VCaP (cell line): ENCODE results near the gene HSPA12A.

Experiments used
- H3K27ac ChIP-seq: fragments of 450-650 bp; 2 replicates; pipeline ENCODE4 v1.5.1; 2017
- CTCF ChIP-seq: fragments of 450-650 bp; conservative IDR thresholded peaks from 2 replicates; pipeline ENCODE4 v1.5.1; 2017; ENCODE audit warnings: mild to moderate bottlenecking, moderate library complexity

HSPA12A gene

GRCh38 chr10:116748041-116748440 lies 5.7 kb upstream of the HSPA12A start:
- no peak overlapping the region for H3K27ac ChIP-seq
- TF ChIP-seq CTCF, result no peak

DNA sequence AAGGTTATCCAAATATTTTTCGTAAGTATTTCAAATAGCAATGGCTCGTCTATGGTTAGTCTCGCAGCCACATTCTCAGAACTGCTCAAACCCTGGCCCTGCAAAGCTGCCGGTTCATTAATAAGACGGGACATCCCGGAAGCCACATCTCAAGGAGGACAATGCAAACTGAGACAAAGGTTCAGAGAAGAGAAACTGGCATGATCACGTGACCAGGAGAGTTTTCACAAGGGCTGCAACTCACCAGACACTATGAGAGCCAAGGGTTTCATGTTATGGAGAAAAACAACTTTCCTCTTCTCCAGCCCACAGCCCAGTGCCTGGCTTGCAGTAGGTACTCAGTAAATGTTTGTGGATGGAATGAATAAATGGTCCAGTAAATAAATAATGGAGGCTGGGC lies 5.0 kb upstream of the HSPA12A start:
- no peak for TF ChIP-seq CTCF
- H3K27ac ChIP-seq, result no peak overlapping the region

DNA sequence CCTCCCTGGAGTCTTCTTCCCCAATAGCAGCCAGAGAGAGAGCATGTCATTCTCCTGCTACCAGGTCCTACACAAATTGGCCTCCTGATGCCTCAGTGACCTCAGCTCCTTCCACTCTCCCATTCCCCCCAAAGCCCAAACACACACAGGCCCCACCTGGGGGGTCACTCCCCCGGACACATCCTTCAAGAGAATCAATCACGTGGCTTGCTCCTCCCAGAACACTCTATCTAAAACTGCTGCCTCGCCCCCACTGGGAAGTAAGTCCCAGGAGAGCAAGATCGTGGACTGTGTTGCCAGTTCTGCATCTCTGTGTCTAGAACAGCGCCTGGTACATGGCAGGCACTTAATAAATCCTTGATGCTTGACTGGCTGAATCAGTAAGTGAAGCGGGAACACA lies 2.5 kb upstream of the HSPA12A start:
- no peak for TF ChIP-seq CTCF
- H3K27ac ChIP-seq, result no peak overlapping the region

DNA sequence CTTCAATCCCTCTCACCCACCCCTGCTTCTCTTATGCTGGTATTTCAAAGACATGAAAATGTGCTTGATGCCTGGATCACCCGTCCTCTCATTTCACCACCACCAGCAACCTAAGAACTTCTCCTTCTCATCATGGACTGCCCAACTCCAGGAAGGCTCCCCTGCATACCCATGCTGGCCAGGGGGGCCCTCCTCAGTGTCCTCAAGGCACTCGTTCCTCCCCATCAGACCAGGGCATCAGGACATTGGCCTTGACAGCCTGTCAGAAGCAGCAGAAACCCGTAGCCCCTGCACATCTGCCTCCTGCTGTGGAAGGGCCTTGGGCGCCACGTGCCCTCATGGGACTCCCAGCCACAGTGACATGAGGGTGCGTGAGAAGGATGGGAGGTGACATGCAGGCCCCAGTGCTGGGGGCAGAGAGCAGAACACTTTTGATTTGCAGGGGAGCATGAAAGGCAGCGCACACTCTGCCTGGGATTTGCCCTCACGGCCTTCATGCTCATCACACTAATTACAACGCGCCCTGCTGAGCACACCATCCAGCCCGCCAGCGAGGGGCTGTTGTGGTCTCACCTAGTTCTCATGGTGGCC lies 1.9 kb upstream of the HSPA12A start:
- no peak for TF ChIP-seq CTCF
- no peak overlapping the region for H3K27ac ChIP-seq

DNA sequence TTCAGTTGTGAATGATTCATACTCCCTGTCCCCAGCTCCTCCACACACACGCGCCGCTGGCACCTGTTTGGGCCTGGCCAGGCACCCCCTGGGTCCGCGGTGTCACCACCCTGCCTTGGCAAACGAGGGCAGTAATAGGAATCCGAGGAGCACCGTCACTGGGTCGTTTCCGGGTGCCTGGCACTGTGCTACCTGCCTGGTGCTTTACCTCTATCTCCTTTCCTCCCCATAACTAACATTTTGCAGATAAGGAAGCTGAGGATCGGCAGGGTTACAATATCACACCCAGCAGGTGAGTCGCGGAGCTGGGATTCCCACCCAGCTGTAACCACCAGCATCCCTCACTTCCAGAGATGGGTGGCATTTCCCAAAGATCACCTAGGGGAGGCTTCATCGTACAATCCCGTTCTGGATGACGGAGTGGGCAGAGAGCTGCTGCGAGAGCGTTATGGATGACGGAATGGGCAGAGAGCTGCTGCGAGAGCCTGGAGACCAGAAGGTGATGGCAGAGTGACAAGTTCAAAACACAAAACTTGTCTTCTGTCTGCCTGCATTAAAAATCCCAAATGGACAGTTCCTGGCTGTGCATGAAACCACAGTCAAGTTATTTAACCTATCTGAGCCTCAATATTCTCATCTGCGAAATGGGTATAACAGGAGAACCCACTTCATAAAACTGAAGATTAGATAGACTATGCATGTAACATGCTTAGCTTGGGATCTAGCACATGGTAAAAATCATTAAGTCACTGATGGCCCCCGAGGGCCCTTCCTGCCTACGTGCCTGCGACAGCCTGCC lies 1.1 kb upstream of the HSPA12A start:
- peak overlapping the region; percentile 51 for H3K27ac ChIP-seq
- no peak for TF ChIP-seq CTCF

DNA sequence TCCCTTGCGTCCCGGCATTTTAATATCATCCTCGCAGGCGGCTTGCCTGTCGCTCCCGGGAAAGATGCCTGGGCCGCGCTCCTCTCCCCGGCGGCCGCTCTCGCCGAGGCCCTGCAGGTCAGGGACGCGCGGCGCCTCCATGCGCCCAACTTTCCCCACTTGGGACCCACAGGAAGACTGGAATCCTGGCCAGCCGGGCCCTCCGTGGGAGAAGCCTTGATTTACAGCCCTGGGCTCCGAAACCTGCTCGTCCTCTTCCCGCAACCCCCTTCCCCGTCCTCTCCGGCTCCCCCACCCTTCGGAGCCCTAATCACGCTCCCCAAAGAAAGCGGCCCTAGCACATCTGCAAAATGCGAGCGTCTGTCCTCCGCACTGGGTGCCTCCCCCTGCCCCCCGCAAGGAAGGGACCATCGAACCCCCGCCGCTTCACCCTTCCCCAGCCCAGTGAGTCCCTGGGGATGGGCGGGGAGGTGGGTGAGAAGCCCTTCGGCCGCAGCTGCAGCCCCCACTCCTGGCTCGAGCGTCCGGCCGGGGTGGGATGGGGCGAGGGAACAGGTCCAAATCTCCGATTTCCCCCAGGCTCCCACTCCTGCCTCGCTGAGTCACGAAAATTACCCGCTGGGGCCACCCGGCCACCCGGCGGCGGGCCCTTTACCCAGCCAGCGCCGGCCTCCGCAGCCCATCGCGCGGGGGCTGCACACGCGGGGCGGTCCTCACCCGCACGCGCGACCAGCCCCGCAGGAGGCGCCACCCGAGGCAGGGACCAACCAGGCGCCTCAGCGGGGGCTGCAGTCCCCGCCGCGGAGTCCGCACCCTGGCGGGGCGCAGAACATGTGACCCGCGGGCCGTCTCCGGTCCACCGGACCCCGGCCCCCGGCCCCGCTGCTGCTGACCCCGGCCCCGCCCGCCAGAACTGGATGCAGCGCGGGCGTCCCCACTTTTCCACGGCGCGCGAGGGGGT lies 695 bp downstream of the HSPA12A start:
- TF ChIP-seq CTCF, result no peak
- peak overlapping the region; percentile 51; the same call in 1 of the 2 replicates for H3K27ac ChIP-seq

GRCh38 chr10:116740971-116741370 lies 1.4 kb downstream of the HSPA12A start:
- no peak for TF ChIP-seq CTCF
- H3K27ac ChIP-seq, result no peak overlapping the region
